ENCODE measurements around the gene CBLN3. TPM values are rescaled to one million over a fixed set of nuclear protein-coding genes. Genes with fewer than 3 reads are reported as not detected.

The CBLN3 gene
- total RNA-seq, 2 donors from 2014 or later, result 2.4 to 11.1 TPM

DNA sequence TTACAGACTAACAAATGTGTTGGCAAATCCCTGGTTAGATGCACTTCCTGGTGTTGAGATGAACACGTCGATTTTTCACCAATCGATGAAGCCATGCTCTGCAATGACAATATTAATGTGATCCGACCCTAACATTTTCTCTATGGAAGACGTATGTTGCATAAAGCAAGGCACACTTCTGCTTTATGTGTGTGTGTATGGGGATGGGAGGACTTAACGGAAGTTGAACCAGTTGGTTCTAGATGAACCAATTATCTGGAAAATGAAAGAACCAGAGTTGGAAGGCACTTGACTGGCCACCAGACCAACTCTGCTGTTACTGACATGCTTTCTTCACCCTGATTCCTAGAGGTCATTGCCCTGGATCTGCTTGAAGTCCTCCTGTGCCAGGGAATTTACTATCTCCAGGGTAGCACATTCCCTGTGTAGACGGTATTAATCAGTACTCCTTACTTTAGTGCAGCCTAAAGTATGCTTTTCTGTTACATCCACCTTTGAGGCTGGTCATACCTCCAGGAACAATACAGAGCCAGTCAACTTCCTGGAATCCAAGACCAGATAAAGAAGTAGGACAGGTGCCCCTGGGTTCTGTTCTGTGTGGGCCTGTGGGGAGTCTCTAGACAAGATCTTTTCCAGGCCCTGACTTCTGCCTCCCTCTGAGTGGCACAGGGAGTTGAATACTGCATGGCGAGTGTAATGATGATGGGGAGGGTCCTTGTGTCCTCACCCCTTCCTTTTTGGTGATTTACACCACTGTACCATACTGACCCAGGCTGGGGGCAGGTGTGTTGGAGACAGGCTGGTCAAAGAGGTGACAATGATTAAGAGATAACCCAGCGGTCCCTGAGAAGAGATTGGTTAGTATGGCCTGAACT, 9.0 kb upstream of the CBLN3 start:
- intact Hi-C loops (cut with DNase I), result no loop called here
- TF ChIP-seq POLR2AphosphoS5 (IDR thresholded peaks at IDR 0.05) (no peak), POLR2A (IDR thresholded peaks at IDR 0.05) (no peak)
- TF ChIP-seq, protein P1, sequence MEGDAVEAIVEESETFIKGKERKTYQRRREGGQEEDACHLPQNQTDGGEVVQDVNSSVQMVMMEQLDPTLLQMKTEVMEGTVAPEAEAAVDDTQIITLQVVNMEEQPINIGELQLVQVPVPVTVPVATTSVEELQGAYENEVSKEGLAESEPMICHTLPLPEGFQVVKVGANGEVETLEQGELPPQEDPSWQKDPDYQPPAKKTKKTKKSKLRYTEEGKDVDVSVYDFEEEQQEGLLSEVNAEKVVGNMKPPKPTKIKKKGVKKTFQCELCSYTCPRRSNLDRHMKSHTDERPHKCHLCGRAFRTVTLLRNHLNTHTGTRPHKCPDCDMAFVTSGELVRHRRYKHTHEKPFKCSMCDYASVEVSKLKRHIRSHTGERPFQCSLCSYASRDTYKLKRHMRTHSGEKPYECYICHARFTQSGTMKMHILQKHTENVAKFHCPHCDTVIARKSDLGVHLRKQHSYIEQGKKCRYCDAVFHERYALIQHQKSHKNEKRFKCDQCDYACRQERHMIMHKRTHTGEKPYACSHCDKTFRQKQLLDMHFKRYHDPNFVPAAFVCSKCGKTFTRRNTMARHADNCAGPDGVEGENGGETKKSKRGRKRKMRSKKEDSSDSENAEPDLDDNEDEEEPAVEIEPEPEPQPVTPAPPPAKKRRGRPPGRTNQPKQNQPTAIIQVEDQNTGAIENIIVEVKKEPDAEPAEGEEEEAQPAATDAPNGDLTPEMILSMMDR (IDR thresholded peaks at IDR 0.05), result no peak
- H3K9me3 ChIP-seq, result no peaks in the 10 kb centered on the region
- H3K4me3 ChIP-seq, result no peak overlapping the region
- WGBS, result 64% methylated on average over 9 of the region's 9 CpGs
- peaks cover 12% of the 10 kb centered on the region for H3K4me1 ChIP-seq (replicated peaks)
- H3K27me3 ChIP-seq (replicated peaks; ENCODE audit: insufficient read depth), result no peaks in the 10 kb centered on the region
- H3K36me3 ChIP-seq, result peaks cover 3 to 19% of the 10 kb centered on the region in 2 donors
- DNase-seq (ENCODE audit: low spot score), result no peak
- no peak overlapping the region for H3K27ac ChIP-seq

DNA sequence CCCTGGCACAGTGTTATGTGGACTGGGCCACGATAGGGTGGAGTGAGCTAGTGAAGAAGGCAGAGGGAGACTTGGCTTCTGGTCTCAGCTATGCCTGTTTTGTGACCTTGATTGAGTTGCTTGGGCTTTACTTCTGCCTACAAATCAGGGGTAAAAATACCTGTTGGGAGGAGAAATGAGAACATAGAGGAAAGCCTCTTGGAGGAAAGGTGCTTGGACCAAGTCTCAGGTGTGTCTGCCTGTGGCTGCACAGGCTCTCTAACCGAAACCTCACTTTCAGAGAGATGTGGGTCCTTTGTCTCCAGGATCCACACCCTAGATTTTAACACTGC, 8.2 kb upstream of the CBLN3 start:
- Histone ChIP-seq H3K27me3 (replicated peaks; ENCODE audit: insufficient read depth) (no peaks in the 10 kb centered on the region), H3K36me3 (peaks cover 3 to 19% of the 10 kb centered on the region in 2 donors), H3K27ac (no peak overlapping the region), H3K9me3 (no peaks in the 10 kb centered on the region), H3K4me1 (replicated peaks) (peaks cover 13% of the 10 kb centered on the region), H3K4me3 (no peak overlapping the region)
- TF ChIP-seq POLR2A (IDR thresholded peaks at IDR 0.05), result no peak
- no peak for TF ChIP-seq POLR2AphosphoS5 (IDR thresholded peaks at IDR 0.05)
- TF ChIP-seq, protein P1 (IDR thresholded peaks at IDR 0.05), result no peak
- DNase-seq (ENCODE audit: low spot score), result no peak
- WGBS, result 75% methylated on average over 2 of the region's 2 CpGs
- intact Hi-C loops (cut with DNase I), result loop anchor here (2.0 kb wide), 1 partner anchor 105 kb away; no protein-coding TSS in a partner anchor

DNA sequence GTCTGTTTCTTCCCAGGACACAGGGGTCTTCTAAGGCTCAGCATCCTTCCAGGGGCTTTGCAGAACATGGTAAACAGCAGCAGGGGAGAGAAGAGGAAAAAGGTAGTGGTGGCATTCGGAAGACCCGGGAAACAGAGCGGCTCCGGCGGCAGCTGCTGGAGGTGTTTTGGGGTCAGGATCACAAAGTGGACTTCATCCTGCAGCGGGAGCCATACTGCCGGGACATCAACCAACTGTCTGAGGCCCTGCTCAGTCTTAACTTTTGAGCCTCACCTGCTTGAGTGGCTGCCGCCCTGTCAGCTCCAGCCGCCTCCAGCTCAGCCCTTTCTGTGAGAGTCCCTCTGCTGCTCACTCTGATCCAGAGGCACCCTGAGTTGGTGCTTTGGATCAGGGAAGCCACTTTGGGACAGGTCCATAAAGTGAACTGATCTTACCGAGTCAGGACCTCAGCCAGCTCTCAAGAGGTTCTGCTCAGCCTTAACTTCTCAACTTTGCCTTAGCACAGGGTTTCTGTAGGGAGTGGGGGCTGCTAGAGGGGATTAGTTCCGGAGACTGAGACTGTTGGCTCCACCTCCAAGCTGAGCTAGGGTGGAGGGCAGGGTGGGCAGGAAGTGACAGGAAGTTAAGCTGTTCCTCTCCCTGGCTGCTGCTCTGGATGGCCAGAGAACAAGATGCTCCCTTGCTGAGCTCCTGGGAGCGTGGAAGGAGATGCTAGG, 7.7 kb upstream of the CBLN3 start:
- Histone ChIP-seq H3K27ac (peak overlapping the region in 1 of 2 donors; percentile 44), H3K36me3 (peaks cover 3 to 19% of the 10 kb centered on the region in 2 donors), H3K27me3 (replicated peaks; ENCODE audit: insufficient read depth) (no peaks in the 10 kb centered on the region), H3K9me3 (no peaks in the 10 kb centered on the region), H3K4me3 (no peak overlapping the region), H3K4me1 (replicated peaks) (peaks cover 19% of the 10 kb centered on the region)
- no peak for DNase-seq (ENCODE audit: low spot score)
- TF ChIP-seq, protein P1 (IDR thresholded peaks at IDR 0.05), result peak in 1 of 4 experiments; percentile 3
- no peak for TF ChIP-seq POLR2A (IDR thresholded peaks at IDR 0.05)
- TF ChIP-seq POLR2AphosphoS5 (IDR thresholded peaks at IDR 0.05), result no peak
- intact Hi-C loops (cut with DNase I), result loop anchor here (2.0 kb wide), 1 partner anchor 104 kb away; no protein-coding TSS in a partner anchor
- WGBS, result 72% methylated on average over 12 of the region's 12 CpGs

DNA sequence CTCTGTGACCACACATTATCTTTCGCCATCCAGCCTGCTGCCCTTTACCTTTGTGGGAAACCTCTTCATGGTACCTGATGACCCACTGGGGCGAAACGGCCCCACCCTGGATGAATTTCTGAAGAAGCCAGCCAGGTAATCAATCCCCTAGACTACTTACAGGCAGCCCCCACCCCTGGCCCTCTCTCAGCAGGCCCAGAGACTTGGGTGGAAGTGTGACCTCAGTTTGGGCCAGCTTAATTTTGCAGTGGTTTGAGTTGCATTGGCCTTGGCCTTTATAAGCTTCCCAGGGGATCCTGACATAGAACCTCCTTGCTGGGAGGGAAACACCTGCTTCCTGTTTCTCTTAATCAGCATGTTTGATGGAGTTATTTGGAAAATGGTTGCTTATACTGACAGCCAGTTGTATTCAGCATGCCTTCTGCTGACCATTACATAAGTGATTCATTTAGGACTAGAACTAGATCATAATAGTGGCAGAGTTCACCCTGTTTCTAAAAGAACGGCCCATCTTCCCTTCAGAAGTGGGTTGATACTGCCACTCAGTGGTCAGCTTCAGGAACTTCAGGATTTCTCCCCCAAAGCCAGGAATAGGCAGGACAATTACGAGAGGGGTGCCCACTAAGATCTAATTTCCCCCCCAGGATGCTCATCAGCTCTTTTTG, 7.0 kb upstream of the CBLN3 start:
- intact Hi-C loops (cut with DNase I), result loop anchor here (2.0 kb wide), 1 partner anchor 104 kb away; no protein-coding TSS in a partner anchor
- no peak for DNase-seq (ENCODE audit: low spot score)
- peaks cover 20% of the 10 kb centered on the region for H3K4me1 ChIP-seq (replicated peaks)
- H3K9me3 ChIP-seq, result no peaks in the 10 kb centered on the region
- no peak overlapping the region for H3K4me3 ChIP-seq
- TF ChIP-seq POLR2AphosphoS5 (IDR thresholded peaks at IDR 0.05) (peak; percentile 80), POLR2A (IDR thresholded peaks at IDR 0.05) (no peak)
- TF ChIP-seq, protein P1 (IDR thresholded peaks at IDR 0.05), result peak; percentile 68 to 89 (median 76)
- WGBS, result 53% methylated on average over 5 of the region's 5 CpGs
- peaks cover 3 to 19% of the 10 kb centered on the region in 2 donors for H3K36me3 ChIP-seq
- peak overlapping the region; percentile 30 to 44 for H3K27ac ChIP-seq
- H3K27me3 ChIP-seq (replicated peaks; ENCODE audit: insufficient read depth), result no peaks in the 10 kb centered on the region
